IPS-15b (cell line): ENCODE measurements around the gene ABL1.

ENCODE experiments used
- H3K27me3 ChIP-seq: one replicate; pipeline ENCODE4 v1.6.1; 2013; ENCODE audit warnings: low read length; ENCODE audit not compliant: control insufficient read depth, insufficient read depth
- H3K36me3 ChIP-seq: one replicate; pipeline ENCODE4 v1.6.1; 2013; ENCODE audit warnings: low read length; ENCODE audit not compliant: control insufficient read depth, insufficient read depth
- H3K4me1 ChIP-seq: one replicate; pipeline ENCODE4 v1.6.1; 2013; ENCODE audit warnings: mild to moderate bottlenecking, low read length; ENCODE audit not compliant: control insufficient read depth, insufficient read depth
- H3K4me3 ChIP-seq: one replicate; pipeline ENCODE4 v1.5.1; 2013; ENCODE audit warnings: low read depth, low read length
- H3K9ac ChIP-seq: one replicate; pipeline ENCODE4 v1.6.1; 2013; ENCODE audit warnings: low read depth, mild to moderate bottlenecking, low read length
- H3K9me3 ChIP-seq: one replicate; pipeline ENCODE4 v1.6.1; 2013; ENCODE audit warnings: mild to moderate bottlenecking, low read length; ENCODE audit not compliant: control insufficient read depth, insufficient read depth

ABL1 gene

GRCh38 chr9:130897105-130897751 is 62.2 kb downstream of the ABL1 start:
- no peak overlapping the region for H3K4me3 ChIP-seq
- H3K4me1 ChIP-seq: no peaks in the 10 kb centered on the region
- H3K27me3 ChIP-seq: no peaks in the 10 kb centered on the region
- no peaks in the 10 kb centered on the region for H3K9me3 ChIP-seq
- peaks cover 2% of the 10 kb centered on the region for H3K36me3 ChIP-seq
- no peak overlapping the region for H3K9ac ChIP-seq

DNA sequence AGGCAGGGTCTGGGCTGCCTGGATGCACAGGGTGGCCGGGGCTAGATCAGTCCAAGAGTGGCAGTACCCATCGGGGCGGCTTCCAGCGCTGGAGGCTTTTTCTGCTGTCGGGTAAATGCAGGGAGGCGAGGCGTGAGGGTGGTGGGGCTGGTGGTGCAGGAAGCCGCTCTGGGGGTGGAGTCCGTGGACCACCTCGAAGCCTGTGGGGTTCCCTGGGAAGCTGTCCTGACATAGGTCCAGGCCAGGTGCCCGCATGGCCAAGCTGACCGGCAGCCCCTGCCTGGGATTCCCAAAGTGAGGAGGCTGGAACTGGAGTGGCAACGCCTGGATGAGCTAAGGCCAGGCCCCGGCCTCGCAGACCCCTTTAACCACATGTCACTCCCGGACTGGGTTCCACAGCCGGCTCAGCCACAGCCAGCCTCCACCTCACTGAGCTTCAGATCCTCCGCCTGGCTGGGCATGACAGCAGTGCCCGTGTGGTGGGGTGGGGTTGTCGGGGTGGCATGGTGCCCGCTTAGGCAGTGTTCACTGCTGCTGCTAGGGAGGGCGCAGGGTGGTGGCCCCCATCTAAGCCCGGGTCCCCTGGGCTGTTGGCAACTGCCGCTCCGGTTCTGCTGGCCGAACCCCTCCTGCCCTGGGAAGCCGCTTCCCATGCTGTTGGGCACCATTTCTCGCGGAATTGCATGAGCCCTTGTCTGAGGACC is 62.9 kb downstream of the ABL1 start:
- peaks cover under 1% of the 10 kb centered on the region for H3K36me3 ChIP-seq
- no peaks in the 10 kb centered on the region for H3K27me3 ChIP-seq
- no peaks in the 10 kb centered on the region for H3K9me3 ChIP-seq
- no peak overlapping the region for H3K4me3 ChIP-seq
- H3K9ac ChIP-seq: no peak overlapping the region
- no peaks in the 10 kb centered on the region for H3K4me1 ChIP-seq

DNA sequence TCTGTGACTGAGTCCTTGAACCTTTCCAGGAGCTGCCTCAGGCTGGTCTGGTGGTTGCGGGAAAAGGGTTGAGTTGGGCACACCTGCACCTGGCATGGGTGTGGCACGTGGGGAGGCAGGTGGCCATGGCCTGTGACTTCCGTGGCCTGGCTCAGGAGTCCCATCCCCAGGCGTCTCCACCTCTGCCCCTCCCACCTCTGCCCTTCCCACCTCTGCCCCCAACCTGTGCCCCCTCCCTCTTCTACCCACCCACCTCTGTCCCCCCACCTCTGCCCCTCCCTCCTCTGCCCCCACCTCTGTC is 63.4 kb downstream of the ABL1 start:
- H3K4me3 ChIP-seq: no peak overlapping the region
- no peak overlapping the region for H3K9ac ChIP-seq
- H3K36me3 ChIP-seq: no peaks in the 10 kb centered on the region
- no peaks in the 10 kb centered on the region for H3K27me3 ChIP-seq
- no peaks in the 10 kb centered on the region for H3K9me3 ChIP-seq
- H3K4me1 ChIP-seq: no peaks in the 10 kb centered on the region

DNA sequence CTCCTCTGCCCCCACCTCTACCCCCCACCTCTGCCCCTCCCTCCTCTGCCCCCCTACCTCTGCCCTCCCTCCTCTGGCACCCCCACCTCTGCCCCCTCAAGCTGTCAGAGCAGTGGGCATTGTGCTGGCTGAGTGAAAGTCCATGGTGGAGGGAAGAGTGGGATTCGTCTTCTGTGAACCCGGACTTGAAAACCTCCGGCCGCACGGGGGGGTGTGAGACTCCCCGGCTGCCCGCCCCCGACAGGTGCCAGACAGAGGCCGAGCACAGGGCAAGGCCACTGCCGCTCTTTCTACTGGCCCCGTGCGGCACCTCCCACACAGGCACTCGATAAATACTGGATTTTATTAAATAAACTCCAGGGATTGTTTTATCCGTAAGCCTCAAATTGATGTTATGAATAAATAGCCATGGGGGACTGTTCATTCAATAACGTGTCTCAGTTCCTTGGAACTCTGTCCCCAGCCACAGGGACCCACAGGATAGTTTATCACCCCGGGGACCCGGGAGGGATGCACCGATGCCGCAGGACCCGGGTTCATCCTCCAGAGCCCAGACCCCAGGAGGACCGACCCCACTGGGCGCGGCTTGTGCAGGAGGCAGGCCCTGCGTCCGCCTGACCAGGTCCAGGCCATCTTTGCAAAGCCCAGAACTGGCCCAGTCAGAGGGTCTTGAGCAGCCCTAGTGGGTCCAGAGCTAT is 64.1 kb downstream of the ABL1 start:
- Histone ChIP-seq H3K9me3 (no peaks in the 10 kb centered on the region), H3K27me3 (no peaks in the 10 kb centered on the region), H3K36me3 (no peaks in the 10 kb centered on the region), H3K9ac (no peak overlapping the region), H3K4me3 (no peak overlapping the region), H3K4me1 (no peaks in the 10 kb centered on the region)

DNA sequence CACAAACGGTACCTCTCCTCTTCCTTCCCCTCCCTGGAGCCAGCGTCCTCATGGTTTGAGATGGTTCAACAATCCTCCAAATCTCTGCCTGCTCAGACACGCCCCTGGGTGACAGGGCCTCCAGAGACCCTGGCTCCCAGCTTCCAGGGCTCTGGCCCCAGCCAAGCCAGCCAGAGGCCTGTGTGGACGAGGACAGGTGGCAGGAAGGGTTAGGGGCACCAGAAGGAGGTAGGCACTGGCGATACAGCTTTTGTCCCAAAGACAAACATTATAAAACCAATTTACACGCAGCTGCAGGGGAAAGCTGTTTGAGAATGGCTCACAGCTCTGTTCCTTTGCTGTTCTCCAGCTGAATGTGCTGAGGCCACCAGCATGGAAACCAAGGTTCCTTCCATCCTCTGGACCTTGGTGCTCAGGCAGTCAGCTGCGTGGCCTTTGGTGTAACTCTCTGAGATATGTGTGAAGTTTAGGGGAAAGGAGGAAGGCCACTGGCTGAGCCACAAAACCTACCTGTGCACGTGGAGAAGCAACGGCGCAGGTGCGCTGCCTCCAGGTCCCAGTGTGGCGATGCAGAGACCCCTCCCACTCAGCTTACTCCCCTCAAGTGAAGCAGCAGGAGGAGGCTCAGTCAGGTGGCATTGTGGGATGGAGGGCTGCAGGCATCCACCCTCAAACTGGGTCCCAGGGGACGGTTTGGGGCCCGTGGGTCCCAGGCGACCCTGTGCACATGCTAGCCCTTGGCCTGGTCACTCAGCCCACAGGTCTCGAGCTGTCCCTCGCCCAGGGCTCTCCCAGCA is 65.8 kb downstream of the ABL1 start:
- no peaks in the 10 kb centered on the region for H3K4me1 ChIP-seq
- no peaks in the 10 kb centered on the region for H3K27me3 ChIP-seq
- no peaks in the 10 kb centered on the region for H3K36me3 ChIP-seq
- no peak overlapping the region for H3K9ac ChIP-seq
- no peak overlapping the region for H3K4me3 ChIP-seq
- no peaks in the 10 kb centered on the region for H3K9me3 ChIP-seq

DNA sequence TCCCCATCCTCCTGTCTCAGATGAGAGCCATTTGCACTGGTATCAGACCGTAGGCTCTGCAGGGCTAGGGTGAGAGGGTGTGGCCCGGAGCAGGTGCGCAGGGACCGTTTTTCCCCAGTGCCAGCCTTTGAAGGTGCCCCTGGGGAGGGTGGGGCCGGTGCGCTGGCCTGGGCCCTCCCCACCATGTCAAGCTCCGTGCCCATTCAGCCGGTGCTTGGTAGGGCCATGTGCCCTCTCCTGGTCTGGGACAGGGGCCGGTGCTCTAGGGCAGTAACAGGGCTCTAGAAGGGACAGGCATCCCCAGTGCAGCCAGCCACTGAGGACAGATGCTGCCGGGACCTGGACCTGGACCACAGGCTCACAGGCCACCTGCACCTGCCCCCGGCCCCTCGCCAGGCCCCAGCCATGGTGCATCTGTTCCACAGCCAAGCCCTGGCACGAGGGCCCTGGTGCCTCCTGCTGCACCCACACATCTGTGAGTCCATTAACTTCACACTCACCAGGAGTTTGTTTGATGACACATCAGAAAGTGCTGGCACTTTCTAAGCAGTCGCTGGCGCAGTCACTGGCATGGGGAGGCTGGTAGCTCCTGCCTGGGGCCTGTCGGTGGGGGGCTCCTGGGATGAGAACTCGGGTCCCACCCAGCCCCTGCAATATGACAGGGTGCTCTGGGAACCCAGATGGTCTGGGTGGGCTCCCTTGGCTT is 66.6 kb downstream of the ABL1 start:
- no peaks in the 10 kb centered on the region for H3K9me3 ChIP-seq
- no peaks in the 10 kb centered on the region for H3K36me3 ChIP-seq
- H3K9ac ChIP-seq: no peak overlapping the region
- H3K4me3 ChIP-seq: no peak overlapping the region
- no peaks in the 10 kb centered on the region for H3K4me1 ChIP-seq
- H3K27me3 ChIP-seq: no peaks in the 10 kb centered on the region

GRCh38 chr9:130902204-130903185 is 67.4 kb downstream of the ABL1 start:
- H3K4me1 ChIP-seq: no peaks in the 10 kb centered on the region
- no peak overlapping the region for H3K4me3 ChIP-seq
- H3K9ac ChIP-seq: peak overlapping the region; percentile 3
- H3K9me3 ChIP-seq: no peaks in the 10 kb centered on the region
- H3K27me3 ChIP-seq: no peaks in the 10 kb centered on the region
- H3K36me3 ChIP-seq: no peaks in the 10 kb centered on the region

- Histone ChIP-seq H3K9me3 (no peaks in the 10 kb centered on the region), H3K4me3 (no peak overlapping the region), H3K9ac (no peak overlapping the region), H3K4me1 (no peaks in the 10 kb centered on the region), H3K36me3 (no peaks in the 10 kb centered on the region), H3K27me3 (no peaks in the 10 kb centered on the region)
Measured at GRCh38 chr9:130903194-130904069, 68.4 kb downstream of the ABL1 start.

GRCh38 chr9:130904070-130905044 is 69.3 kb downstream of the ABL1 start:
- H3K4me1 ChIP-seq: no peaks in the 10 kb centered on the region
- H3K9ac ChIP-seq: no peak overlapping the region
- no peaks in the 10 kb centered on the region for H3K27me3 ChIP-seq
- H3K4me3 ChIP-seq: no peak overlapping the region
- H3K36me3 ChIP-seq: no peaks in the 10 kb centered on the region
- no peaks in the 10 kb centered on the region for H3K9me3 ChIP-seq
